ENCODE measurements around the gene RMDN2. TPM values are rescaled to one million over a fixed set of nuclear protein-coding genes. Genes with fewer than 3 reads are reported as not detected.

Gene RMDN2
- 10 to 100 TPM; 10.4 to 11.5 TPM for total RNA-seq

- TF ChIP-seq CTCF (IDR thresholded peaks at IDR 0.05) (peak in 3 of 7 experiments; percentile 13 to 16 (median 15)), POLR2A (IDR thresholded peaks at IDR 0.05) (peak; percentile 58 to 90 (median 88))
- ATAC-seq = peak; percentile 96
- 0% methylated on average over 29 to 77 of the region's 79 CpGs for WGBS, 2 donors
- Histone ChIP-seq H3K27me3 (no peaks in the 10 kb centered on the region), H3K4me1 (peaks cover 22% of the 10 kb centered on the region), H3K27ac (peak within 1 kb of the TSS; percentile 72 to 93 (median 87)), H3K9me3 (no peaks in the 10 kb centered on the region), H3K4me3 (peak within 1 kb of the TSS; percentile 84 to 85), H3K36me3 (replicated peaks in 1 of 2; ENCODE audit: insufficient read depth in 1 of 2, low read depth in 2 of 2) (no peaks in the 10 kb centered on the region)
- peak; percentile 93 to 95 (median 94) for DNase-seq
- intact Hi-C loops (cut with DNase I) = no loop called here
Measured at GRCh38 chr2:37925063-37925897, at the start of gene RMDN2. Gene RMDN2 (plus strand): TSS chr2:37925287. CDS start chr2:37929278, 3,991 bp downstream.

- Histone ChIP-seq H3K27ac (no peak overlapping the region), H3K9me3 (no peaks in the 10 kb centered on the region), H3K36me3 (replicated peaks in 1 of 2; ENCODE audit: insufficient read depth in 1 of 2, low read depth in 2 of 2) (no peaks in the 10 kb centered on the region), H3K4me3 (no peak overlapping the region), H3K4me1 (peaks cover 4% of the 10 kb centered on the region), H3K27me3 (peaks cover 0 to 5% of the 10 kb centered on the region in 2 donors)
- 22 to 32% methylated on average over 15 of the region's 15 CpGs for WGBS, 2 donors
- intact Hi-C loops (cut with DNase I) = no loop called here
- TF ChIP-seq CTCF (IDR thresholded peaks at IDR 0.05) (no peak), POLR2A (IDR thresholded peaks at IDR 0.05) (no peak)
- no peak for DNase-seq
- ATAC-seq = peak; percentile 19
Measured at GRCh38 chr2:37875403-37875906, 49.6 kb upstream of the RMDN2 start.

- Histone ChIP-seq H3K27ac (no peak overlapping the region), H3K27me3 (peaks cover 0 to 5% of the 10 kb centered on the region in 2 donors)
Measured at GRCh38 chr2:37876227-37876626, 48.9 kb upstream of the RMDN2 start.

GRCh38 chr2:37877457-37878315 is 47.4 kb upstream of the RMDN2 start:
- no peak overlapping the region for H3K27ac ChIP-seq
- H3K36me3 ChIP-seq (replicated peaks in 1 of 2; ENCODE audit: insufficient read depth in 1 of 2, low read depth in 2 of 2) = no peaks in the 10 kb centered on the region
- TF ChIP-seq CTCF (IDR thresholded peaks at IDR 0.05) (peak; percentile 35 to 82 (median 71)), POLR2A (IDR thresholded peaks at IDR 0.05) (no peak)
- no peaks in the 10 kb centered on the region for H3K9me3 ChIP-seq
- DNase-seq = peak in 2 of 4 donors; percentile 28 to 35
- 23 to 26% methylated on average over 12 of the region's 12 CpGs for WGBS, 2 donors
- peaks cover 0 to 5% of the 10 kb centered on the region in 2 donors for H3K27me3 ChIP-seq
- H3K4me1 ChIP-seq = no peaks in the 10 kb centered on the region
- peak; percentile 78 for ATAC-seq
- intact Hi-C loops (cut with DNase I) = no loop called here
- no peak overlapping the region for H3K4me3 ChIP-seq

More at GRCh38 chr2:37876227-37876626, 48.9 kb upstream of the RMDN2 start:
- peaks cover 4% of the 10 kb centered on the region for H3K4me1 ChIP-seq
- no peaks in the 10 kb centered on the region for H3K36me3 ChIP-seq (replicated peaks in 1 of 2; ENCODE audit: insufficient read depth in 1 of 2, low read depth in 2 of 2)
- intact Hi-C loops (cut with DNase I) = no loop called here
- no peak overlapping the region for H3K4me3 ChIP-seq
- DNase-seq (no peak), ATAC-seq (no peak)
- TF ChIP-seq POLR2A (IDR thresholded peaks at IDR 0.05) (no peak), CTCF (IDR thresholded peaks at IDR 0.05) (no peak)
- WGBS, 2 donors = 66 to 76% methylated on average over 4 to 9 of the region's 9 CpGs
- no peaks in the 10 kb centered on the region for H3K9me3 ChIP-seq

Data from body of pancreas (tissue), 4 donors.